HG03139 (cell line): Measurements from ENCODE around the gene RIN3.

ENCODE experiments used
- ATAC-seq: cut with Tn5 transposase; IDR thresholded peaks from one replicate; pipeline ENCODE4 v1.9.1; 2021; ENCODE audit not compliant: unreplicated experiment

Gene RIN3

DNA sequence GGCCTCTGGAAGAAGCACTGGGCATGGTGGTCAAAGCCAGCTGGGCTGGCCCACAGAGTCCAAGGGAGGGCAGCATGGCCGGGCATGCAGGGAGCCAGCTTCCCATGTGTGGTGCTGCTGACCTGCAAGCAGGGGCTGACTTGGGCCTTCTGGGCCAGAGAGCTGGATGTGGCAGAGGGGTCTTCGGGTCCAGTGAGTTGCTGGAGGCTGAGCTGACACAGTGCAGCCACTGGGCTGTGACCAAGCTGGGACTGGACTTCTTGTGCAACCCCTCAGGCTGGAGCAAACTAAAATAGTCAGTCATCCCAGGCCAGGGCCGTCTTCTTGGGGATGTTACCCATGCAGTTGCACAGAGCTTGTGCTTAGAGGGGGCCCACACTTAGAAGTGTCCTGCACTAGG lies 7.3 kb upstream of the RIN3 start:
- no peak for ATAC-seq

DNA sequence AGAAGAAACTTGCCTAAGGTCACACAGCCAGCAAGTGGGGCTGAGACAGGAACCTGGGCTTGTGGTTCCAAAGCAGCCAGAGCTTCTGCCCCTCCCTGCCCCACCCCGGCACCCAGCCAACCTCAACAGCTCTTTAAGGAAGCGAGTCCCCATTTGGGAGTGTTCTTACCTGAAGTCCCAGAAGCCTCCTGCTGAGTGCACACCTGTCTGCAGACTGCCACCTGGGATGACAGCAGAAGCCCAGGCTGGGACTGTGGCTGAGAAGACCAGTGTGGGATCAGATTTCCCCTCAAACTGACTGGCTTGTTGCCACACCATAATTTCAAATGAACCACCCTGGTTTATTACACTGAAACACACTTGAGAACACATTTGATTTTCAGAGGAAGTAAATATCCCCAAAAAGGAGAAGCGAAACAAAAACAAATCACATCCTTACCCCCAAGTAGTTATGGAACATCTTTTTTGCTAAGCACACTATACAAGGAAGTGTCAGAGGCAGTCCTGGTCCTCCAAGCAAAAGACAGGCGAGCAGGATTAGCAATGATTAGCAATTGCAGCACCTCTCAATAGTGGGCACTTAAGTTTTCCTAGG lies 6.3 kb upstream of the RIN3 start:
- peak; percentile 53 for ATAC-seq

DNA sequence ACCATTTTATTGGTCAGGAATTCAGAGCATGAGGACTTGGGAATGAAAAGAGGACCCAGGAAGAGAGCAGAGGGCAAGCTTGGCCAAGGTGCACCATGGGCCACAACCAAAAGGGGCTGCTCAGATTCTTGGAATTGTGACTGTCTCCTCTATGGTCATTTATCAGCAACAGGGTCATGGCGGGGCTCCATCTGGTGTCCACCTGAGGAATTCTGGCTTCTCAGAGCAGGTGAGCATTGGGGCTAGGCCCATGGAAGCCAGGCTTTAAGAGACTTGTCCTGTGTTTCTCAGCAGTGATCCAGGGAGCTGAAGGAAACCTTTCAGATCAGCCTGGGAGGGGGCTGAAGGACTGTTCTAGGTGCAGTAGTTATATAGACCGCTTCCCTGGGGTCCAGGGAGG lies 2.6 kb upstream of the RIN3 start:
- no peak for ATAC-seq

DNA sequence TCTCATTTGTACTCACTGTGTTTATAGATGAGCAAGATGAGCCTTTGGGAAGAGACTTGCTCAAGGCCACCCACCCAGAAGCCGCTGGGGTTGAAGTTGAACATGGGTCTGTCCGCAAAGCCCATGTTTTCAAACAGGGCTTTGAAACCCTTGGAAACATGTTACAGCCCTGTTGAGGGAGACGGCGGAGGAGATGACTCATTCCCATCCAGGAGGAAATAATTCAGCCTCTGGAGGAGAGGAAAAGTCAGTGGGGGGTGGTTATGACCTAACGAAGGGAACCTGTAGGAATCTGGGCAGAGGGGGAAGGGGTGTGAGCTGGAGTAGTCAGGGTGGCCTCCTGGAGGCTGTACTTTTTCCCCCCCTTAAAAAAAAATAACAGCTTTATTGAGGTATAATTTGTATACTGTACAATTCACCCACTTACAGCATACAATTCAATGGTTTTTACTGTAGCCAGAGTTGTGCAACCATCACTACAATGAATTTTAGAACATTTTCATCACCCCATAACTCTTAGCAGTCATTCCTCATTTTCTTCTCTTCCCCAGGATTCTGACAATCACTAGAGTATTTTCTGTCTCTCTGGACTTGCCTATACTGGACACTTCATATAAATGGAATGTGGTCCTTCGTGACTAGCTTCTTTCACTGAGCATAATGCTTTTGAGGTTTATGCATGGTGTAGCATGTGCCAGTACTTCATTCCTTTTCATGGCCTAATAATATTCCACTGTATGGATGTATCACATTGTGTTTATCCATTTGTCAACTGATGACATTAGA lies 1.9 kb upstream of the RIN3 start:
- no peak for ATAC-seq

DNA sequence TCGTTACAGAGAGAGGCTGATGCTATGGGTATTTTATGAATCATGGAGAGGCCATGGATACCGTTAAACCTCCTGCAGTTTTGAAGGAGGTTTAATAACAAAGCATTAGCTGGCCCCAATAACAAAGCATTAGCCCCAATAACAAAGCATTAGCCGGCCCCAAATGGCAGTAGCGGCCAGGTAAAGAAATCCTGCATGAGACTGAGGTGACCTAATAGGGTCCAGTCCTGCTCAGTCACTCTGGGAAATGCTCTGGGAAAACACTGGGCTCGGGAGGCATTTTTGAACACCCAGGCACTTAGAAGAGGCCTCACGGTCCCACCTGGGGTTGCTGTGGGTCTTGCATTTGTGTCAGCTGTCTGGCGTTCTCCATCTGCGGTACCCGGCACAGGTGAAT lies 776 bp upstream of the RIN3 start:
- no peak for ATAC-seq

DNA sequence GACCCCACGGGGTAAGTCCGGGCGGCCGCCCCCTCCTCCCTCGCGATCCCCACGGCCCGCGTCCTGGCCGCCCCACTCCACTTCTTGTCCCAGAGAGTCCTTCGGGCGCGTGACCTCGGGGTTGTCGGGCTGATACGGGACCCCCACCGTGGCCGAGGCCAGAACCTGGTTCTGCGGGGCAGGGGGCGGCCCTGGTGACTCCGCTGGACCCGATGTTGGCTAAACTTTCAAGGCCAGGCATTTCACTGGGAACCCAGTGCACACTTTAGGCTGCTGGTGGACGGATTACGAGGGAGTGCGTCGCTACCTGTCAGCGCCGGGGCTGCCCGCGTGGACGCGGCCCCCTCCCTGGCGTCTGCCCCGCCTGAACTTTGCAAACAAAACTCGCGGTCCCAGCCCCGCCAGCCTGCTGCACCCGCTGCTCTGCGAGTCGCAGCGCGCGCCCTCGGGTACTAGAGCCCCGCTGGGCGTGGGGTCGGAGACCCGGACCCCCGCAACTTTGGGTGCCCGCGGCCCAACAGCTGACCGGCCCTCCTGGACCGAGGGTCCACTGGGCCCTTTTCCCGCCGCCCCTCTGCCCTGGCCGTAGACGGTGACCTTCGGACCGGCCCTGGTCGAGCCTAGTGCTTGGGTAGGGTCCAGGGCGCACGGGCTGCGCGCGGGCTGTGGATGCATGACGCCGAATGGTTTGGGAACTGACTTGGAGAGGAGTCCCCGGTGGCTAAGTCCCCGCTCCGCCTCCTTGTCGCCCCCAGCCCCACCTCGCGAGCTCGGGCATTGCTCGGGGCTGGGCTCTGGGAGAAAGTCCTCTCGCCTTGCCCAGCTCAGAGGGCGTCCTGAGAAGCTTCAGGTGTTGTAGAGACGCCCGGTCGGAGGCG lies 624 bp downstream of the RIN3 start:
- ATAC-seq = peak; percentile 14

DNA sequence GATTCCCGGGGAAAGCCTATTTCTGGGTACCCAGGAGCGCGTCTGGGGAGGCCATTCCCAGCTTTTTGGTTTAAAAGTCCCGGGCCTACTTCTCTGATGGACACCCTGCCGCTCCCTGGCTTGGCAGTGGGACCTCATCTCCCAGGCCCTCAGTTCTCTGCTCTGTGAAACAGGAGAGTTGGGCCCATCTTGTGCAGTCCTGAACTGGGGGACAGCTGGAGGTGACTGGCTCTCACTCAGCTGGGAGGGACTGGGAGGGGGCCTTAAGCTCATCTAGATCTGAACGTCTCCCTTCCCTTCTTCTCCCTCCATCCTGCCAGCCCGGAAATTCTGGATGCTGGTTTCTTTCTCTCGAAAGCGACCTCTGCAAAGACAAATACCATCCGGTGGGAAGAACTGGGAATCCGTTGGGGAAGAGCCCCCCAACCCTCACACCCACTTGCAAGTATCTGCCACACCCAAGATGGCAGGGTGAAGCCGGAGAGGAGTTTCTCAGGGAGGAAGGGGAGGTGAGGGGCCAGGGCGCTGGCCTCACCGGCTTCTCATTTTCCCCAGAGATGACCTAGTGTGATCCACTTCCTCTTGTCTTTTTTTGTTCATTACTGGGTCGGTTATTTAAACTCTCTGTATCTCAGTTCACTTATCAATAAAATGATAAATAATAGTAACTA lies 1.4 kb downstream of the RIN3 start:
- ATAC-seq = no peak

DNA sequence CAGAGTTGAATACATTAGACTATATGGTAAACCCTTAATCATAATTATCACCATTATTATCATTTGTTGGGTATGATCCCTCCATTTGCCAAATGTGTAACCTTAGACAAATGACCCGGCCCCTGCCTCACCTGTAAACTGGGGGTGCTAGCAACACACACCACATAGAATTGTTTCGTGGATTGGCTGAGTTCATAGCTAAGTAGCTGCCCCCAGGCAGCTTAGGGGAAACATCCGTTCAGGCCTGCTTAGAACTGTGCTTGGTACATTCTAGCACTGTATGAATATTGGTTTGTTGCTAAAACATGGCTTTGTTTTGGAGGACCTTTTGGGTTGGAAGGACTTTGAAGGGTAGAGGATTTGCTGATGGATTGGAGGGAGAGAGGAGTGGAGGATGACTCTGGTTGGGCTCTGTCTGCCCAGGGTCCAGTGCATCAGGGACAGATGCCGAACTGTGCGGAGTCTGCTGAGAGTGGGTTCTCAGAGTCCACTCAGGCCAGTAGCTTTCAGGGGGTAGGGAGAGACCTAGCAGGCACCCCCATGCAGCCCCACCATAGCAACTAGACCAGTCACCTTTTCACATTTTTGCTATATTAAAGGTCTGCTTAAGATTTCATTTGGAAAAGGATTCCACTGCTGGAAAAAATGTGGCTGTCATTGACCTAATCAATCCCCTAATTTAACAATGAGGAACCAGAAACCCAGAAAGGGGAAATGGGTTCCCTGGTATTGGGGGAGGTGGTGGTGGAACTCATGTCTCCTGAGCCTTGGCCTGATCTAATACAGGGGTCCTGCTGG lies 2.2 kb downstream of the RIN3 start:
- no peak for ATAC-seq

DNA sequence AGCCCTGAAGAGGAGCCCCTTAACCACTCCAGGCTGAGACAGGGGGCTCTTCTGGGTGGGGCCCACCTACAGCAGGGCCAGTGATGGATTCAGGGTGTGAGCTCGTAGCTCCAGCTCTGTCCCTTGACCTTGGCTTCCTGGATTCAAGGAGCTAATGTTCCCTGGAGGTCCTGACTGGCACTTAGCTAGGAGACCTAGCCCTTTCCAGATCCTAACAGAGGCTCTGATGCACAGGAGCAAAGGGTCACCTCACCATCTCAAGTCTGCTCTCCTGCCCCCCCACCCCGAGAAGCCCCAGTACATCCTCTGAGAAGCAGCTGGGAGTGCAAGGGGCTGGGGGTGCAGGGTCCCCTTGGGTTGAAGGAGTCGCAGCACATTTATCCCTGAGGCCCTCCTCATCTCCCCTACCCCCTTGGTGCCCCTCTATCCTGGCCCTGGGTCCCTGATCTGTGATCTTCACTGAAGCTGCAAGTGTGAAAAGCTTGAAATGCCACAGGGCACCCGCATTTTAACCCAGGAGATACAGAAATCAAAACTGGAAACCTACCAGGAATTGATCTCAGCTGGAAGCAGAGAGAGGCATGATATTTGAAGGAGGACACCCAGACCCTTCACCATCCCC lies 2.9 kb downstream of the RIN3 start:
- no peak for ATAC-seq

DNA sequence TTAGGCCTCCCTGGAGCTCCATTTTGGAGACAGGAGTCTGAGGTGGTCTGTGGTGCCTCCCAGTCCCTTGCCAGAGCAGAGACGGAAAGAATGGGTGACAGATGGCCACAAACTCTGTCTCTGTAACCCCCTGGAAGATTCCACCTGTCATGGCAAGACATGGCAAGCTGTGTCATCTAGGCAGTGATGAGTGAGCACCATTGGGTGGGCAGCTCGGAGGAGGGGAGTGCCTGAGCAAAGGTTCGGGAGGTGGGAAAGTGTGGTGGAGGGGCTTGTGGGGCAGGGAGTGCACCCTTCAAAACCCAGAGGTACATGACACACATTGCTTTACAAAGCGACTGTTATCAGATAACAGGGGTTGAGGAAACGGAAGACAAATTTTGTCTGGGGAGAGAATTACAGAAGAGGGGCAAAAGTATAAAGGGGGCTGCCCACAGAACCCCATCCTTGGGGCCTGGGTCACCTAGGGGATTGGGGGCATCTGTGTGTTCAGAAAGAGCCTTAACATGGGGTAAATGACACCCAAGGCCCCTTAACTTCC lies 3.5 kb downstream of the RIN3 start:
- no peak for ATAC-seq

DNA sequence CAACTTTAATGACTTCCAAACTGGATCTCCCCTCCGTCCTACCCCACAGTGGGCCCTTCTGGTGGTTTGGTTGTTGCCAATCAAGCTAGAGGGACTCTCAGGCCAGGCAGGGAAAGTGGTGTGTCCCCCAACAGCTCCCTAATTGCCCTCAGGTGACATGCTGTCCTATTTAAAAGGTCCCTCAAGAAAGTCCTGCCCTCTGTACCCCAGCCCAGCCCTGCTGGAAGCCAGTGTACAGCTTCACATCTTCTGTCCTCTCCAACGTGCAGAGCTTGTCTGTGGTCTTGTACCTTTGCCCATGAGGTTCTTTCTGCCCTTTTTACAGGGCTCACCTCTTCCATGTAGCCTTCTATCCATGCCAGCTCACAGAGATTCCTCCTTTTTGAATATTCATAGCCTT lies 4.2 kb downstream of the RIN3 start:
- ATAC-seq = no peak

DNA sequence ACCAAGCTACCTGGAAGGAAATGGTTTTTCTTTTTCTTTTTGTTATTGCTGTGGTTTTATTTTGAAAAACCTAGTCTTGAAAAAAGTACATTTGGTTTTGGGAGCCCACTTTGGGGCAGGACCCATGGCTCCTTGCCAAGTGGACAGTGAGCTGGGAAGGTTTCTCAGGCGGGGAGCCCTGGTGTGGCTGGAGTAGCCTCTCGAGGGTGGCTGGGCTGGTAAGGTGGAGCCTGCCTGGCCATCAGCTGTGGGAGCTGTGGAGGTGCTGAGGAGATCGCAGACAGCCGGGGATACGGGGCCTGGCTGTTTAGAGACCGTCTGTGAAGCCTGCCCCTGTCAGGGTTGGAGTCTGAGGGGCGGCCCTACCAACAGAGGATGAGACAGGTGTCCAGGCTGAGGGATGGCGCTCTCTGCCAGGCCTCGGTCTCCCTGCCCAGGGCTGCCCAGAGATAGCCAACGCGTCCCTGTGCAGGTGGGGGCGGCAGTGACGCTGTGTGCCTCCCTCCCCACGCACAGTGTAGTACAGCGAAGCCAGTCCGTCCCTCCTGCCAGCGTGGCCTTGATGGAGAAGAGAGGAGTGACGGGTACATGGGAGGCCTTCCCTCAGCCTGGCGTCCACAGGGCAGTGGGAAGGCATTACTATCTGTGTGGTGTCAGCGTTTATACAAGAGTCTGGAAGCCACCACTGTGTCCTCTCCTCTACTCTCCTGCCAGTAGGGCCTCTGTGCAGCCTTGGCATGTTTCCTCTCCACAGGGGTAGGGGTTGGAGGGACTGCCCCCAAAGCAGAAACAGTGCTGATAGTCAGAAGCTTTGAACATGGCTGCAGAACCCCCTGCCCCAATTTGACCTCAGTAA lies 5.9 kb downstream of the RIN3 start:
- no peak for ATAC-seq

DNA sequence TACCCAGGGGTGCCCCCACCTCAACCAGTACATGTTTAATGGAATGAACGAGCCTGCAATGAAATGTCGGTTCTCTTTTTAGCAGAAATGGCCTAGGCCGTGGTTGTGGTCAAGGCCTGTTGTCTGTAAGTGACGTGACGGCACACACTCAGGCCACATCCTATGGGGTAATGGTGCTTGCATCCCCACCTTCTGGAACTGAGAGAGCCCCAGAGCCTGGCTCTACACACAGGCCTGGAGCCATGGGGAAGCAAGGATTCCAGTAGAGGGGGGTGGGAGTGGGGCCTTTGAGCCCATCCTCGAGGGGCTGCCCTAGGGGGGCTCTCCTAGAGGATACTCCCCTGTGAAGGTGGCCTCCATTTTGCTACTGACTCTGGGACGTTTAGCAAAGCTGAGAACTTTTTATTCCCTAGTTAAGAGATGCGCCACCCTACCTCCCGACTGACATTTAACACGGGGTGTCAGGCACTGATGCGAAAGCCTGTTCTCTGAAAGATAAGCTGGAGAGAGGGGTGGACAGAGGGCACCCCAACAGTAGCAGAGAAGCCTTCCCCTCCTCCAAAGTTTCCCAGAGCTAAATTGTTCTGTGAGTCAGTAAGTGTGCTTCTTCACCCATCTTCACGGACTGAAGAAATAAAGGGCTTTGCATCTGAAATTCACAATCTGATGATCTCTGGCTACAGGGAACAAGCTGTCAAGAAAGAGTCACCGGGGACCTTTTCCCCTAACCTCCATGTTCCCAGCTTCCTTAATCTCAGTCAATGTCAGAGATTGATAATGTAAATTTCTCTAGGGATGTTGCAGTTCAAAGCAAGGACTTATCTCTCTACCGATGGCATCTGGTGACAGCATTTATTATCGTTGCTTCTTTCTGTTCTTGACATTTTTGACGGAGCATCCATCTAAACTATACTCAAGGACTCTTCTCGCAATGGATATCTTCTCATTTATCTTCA lies 6.8 kb downstream of the RIN3 start:
- ATAC-seq = no peak

DNA sequence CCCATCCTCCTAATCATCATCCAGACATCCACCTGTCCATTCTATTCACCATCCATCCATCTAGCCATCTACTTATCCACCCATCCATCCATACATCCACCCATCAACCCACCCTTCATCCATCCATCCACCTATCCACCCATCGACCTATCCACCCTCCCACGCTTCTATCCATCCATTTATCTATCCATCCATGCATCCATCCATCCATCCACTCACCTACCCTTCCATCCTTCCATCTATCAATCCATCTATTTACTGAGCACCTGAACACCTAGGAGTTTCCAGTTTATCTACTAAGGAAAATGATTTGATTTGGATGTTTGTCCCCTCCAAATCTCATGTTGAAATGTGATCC lies 7.5 kb downstream of the RIN3 start:
- no peak for ATAC-seq

DNA sequence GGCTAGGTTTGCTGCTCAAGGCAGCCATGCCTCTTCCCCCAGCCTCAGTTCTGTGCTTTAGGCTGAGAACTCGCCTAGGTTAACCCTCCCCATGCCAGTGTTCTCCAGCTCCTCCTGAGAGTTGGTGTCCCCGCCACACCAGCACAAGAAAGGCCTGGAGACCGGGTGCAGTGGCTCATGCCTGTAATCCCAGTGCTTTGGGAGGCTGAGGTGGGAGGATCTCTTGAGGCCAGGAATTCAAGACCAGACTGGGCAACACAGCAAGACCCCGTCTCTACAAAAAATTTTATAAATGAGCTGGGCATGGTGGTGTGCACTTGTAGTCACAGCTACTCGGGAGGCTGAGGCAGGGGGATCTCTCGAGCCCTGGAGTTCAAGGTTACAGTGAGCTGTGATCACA lies 10.2 kb downstream of the RIN3 start:
- no peak for ATAC-seq

DNA sequence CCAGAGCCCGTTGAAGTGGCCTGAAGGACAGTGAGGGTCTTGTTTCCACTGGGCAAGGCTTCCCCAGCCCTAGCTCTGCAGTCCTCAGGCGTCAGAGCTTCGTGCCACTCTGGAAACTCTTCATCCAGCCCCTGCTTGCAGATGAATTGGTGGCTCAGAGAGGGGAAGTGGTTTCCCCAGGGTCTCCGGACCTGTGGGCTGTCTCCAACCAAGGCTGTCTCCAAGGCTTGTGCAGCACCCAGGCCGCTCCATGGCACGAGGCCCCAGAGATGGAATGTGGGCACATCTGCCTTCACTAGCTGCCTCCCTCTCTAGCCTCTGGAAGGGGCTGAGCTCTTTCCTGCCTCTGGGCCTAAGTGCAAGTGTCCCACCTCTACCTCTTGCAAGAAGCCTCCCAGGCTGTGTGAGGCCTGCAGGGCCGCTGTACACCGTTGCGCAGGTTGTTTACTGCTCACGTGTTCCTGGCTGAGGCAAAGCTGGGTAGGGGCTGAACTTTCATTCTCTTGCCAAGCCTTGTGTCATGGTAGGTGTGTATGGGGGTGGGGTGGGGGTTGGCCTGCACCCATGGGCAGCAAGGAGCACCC lies 11.1 kb downstream of the RIN3 start:
- no peak for ATAC-seq

DNA sequence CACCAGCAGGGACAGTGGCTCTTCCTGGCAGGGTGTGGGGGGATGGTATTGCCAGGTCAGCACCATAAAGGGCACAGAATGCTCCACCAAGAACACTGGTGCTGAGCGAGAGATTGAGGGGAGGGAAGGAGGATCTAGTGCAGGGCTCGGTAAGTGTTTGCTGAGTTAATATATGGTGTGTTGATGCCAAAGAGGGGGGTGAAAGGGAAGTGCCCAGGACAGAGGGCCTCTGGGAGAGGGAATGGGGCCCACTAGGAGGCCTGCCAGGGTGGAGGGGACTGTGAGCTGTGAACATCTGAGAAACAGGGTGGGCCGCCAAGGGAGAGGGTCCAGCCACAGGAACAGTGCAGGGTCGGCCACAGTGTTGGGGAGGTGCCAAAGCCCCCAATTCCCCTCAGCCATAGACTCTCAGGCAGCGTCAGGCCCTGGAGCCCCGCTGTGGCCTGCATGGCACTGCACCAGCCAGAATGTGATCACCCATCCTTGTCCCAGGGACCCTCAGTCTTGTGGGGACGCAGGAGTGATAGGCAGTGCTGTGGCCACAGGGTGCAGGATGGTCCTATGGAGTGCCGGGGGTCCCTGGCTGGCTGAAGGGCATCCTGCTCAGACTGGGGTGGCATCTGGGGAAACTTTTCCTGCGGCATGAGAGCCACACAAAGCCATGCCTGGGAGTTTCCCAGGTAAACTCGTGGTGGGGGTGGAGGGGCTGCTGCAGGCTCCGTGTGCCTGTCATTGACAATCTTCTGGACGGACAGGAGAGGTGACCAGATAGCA lies 11.9 kb downstream of the RIN3 start:
- ATAC-seq = no peak
